NCI-H2227 (cell line): Measurements from ENCODE around the gene GPBAR1.

Experiments used
- DNase-seq: peaks from one replicate; lab custom pipeline; 2025; ENCODE audit not compliant: unreplicated experiment; lab: John Stamatoyannopoulos, UW

Gene GPBAR1

DNA sequence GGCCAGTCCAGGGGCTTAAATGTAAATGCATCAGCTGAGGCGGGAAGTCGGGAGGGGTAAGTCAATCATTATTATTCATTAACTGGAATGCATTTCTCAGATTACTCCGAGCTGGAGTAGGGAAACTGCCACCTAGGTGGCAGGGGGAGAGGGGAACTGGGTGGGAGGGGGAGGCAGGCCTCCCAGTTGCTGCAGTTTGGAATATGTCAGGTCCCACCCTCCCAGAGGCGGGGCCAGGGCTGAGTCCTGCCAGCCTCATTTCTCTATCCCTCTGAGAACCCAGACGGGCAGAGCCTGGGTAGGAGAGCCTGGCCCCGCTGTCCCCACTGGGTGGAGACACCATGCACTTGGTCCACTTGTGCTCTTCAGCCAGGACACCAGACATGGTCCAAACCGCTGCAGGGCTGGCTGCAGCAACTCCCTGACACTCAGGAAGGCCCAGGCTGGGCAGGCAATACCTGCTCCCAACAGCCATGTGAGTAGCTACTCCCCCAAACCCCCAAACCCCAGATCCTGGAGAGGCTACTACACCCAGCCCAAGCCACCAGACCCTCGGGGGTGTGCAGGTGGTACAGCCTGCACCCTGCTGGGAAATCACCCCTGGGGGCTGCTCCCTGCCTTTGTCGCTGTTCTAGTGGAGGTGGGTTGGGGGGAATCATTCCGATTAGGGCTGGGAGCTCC lies at the start of gene GPBAR1:
Gene GPBAR1, plus strand, starts transcription at position 274 of the 681 bp plus-strand sequence. CDS start 1,710 bp downstream, outside the sequence.
- peak; percentile 27 for DNase-seq

DNA sequence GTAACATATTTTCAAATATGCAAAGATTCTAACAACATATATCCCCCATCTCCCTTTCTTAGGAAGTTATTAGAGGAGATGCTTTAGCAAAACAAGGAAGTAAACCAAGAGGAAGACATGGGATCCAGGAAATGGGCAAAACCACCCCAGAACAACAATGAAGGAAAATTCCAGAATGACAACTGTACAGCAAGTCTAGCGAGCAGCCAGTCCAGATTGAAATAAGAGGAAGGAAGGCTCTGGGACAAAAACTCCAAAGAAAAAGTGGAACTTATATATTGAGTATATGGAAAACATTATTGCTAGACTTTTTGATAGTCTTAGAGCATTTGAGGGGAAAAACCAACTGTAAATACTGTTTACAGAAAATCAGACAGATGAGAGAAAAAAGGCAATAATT lies 46.7 kb upstream of the GPBAR1 start:
- DNase-seq = no peak

DNA sequence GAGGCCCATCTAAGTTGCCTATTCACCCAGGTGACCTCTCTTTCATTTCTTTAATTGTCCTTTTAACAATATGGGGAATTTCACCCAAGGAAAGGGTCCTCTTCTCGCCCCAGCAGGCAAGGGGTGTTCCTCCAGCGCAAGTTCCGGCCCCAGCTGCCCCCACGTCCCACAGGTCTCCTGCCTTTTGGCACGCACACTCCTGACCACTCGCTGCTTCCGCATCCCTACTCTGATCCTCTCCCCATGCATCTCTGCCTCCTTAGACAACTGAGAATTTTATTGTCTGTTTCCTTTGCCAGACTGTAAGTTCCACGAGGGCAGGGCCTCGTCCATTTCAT lies 44.5 kb upstream of the GPBAR1 start:
- no peak for DNase-seq

GRCh38 chr2:218216674-218217359 lies 44.0 kb upstream of the GPBAR1 start, which contains the start of gene ARPC2:
TSS of gene ARPC2 (plus strand) at chr2:218217189. CDS start at chr2:218217471, 282 bp downstream.
- DNase-seq = peak; percentile 98

- peak; percentile 35 for DNase-seq
These were observed 43.2 kb upstream of the GPBAR1 start for GRCh38 chr2:218217360-218218267.

DNA sequence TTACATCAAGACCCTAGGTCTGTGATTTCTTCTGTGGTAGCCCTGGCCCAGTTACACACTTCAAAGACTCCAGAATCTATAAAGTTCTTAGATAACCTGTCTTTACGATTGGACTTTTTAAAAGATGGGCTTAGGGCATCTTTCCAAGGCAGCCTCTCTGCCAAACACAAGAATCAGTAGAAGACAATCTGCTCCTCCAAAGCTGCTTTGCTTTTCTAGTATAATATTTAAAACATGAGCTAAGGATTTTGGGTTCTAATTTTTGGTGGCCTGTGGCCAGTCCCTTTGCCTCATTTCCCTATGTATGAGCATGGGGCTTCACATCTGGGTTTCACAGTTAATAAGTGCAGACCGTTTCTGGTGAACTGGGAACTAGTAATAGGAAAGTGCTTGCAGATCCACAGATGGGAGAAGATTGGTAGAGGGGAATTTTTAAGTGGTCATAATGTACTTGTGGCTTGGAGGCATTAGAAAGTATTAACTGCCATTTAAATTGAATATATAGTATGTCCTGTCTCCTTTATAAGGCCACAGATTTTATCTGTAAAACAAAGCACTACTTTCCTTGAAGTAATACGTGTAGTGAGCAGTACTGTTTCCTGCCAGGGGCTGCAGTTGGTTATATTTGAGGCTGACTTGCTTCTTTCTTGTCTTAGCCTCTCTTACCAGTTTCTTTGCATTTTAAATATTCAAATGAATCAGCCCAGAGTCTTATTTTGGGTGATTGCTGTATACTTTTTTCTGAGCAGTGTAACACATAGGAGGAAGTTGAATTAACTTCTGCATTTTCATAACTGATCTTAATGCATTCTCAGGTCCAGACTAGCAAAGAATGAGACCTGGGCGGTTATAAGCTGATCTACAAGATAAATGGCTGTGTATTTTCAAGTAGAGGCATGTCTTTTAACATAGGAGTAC lies 42.3 kb upstream of the GPBAR1 start:
- DNase-seq = no peak

DNA sequence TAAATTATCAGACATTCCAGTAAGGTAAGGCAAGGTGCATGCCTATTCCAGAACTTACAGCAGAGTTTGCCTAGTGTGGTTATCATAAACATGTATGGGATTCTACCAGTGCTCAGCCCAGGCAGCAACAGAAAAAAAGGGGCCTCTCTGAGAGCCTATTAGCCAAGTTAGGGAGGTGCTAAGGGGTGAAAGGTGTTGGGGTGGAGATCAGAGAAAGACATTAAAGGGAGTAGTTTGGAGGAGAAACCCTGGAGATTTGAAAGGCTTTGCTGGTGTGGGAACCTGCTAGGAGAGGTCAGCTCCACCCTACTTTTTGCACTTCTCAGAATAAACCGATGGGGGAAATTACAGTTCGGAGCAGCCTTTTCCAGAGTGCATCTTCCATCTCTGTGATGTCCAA lies 40.9 kb upstream of the GPBAR1 start:
- no peak for DNase-seq

- no peak for DNase-seq
These were observed 39.8 kb upstream of the GPBAR1 start for GRCh38 chr2:218221000-218221399.

DNA sequence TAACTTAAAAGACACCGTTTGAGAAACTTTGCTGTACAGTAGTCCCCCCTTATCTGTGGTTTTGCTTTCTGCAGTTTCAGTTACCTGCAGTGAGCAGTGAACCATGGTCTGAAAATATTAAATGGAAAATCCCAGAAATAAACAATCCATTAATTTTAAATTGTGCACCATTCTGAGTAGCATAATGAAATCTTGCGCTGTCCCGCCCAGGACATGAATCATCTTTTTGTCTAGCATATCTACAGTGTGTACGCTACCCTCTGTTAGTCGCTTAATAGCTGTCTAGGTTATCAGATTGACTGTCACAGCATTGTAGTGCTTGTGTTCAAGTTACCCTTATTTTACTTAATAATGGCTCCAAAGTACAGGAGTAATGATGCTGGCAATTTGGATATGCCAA lies 37.8 kb upstream of the GPBAR1 start:
- no peak for DNase-seq

DNA sequence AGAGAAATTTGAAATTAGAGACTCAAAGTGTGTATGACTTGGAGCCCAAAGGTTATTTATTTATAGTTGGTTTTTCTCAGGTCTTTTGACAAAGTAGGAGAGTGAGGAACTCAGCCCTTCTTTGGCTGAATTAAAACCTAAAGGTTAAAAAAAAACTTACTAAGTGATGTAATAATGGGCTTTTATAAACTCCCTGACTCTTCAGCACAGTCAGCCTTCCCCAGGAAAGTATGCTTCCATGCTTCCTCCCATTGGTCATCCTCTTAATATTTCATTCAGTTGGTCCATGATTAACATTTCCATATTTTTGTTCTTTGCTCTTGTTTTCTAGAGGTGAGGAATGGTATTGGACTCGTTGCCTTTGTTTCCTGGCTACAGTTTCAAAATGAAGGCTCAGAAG lies 36.6 kb upstream of the GPBAR1 start:
- no peak for DNase-seq

- no peak for DNase-seq
These were observed 33.9 kb upstream of the GPBAR1 start for GRCh38 chr2:218226903-218227302.

GRCh38 chr2:218228366-218229090 lies 32.3 kb upstream of the GPBAR1 start:
- DNase-seq = no peak

DNA sequence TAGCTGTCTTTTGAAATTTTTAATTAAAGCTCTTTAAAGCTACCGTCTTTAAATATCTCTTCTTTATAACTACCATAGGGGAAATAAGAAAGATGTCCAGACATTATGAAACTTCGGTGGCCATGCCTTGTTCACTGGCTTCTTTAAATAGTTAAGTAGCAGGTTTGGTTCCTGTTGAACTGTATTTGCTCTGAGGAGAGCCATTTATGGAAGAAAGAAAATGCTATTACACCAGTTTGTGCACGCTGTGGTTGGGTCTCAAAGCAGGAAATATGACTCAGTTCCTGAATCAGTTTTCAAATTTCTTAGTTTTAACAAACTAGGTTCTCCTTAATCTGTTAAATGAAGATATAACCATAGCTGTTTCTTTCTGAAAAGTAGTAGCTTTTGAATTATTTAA lies 31.6 kb upstream of the GPBAR1 start:
- no peak for DNase-seq

- no peak for DNase-seq
These were observed 31.0 kb upstream of the GPBAR1 start for GRCh38 chr2:218229851-218230250.

- DNase-seq = peak; percentile 16
These were observed 29.9 kb upstream of the GPBAR1 start for GRCh38 chr2:218230882-218231281.

- DNase-seq = no peak
These were observed 27.3 kb upstream of the GPBAR1 start for GRCh38 chr2:218233543-218233942.

- no peak for DNase-seq
These were observed 26.3 kb upstream of the GPBAR1 start for GRCh38 chr2:218234521-218234920.

DNA sequence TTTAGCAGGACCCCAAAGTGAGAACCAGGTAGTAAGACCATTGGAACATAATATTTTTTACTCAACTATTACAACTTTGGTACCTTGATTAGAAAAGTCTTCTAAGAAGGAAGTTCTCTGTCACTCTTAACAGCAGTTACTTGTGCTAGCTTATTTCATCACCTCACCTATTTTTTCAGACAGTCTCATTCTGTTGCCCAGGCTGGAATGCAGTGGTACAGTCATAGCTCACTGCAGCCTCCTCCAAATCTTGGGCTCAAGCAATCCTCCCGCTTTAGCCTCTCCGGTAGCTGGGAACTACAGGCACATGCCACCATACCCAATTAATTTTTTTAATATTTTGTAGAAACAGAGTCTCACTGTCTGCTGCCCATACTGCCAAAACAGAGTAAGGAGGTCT lies 25.8 kb upstream of the GPBAR1 start:
- DNase-seq = no peak

- DNase-seq = no peak
These were observed 24.0 kb upstream of the GPBAR1 start for GRCh38 chr2:218236829-218237228.

DNA sequence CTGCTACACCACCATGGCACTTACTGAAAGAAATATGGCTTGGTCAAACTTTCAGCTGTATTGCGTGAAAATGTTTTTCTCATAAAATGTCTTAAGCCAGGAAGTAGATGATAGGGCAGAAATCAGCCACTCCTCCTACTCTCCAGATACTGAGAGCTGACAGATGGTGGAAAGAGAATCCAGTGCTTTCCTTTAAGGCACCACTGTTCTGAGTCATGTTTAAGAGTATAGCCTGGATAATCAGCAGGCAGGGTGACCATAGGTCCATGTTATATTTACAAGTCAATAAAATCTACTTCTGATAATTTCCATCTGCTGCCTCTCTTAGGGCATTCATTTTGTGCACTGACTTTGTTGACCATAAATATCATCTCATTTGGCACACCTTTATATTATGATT lies 21.9 kb upstream of the GPBAR1 start:
- no peak for DNase-seq
